Spleen (tissue), 7 donors: ENCODE measurements around the gene ZNF207.

Experiments
- CTCF ChIP-seq, 11 experiments: fragments of 200-600 bp in 7 of 11; fragments of 450-650 bp in 4 of 11; sonication (generic) in 4 of 11; IDR thresholded peaks in 8 of 11; conservative IDR thresholded peaks in 3 of 11; 1 replicate in 7 of 11; 2 replicates in 4 of 11; pipeline versions ENCODE4 v1.4.0 to v1.8.0; 2016 to 2021; ENCODE audit warnings: antibody characterized with exemption in 11 of 11, inconsistent platforms in 4 of 11, mild to moderate bottlenecking in 1 of 11
- POLR2A ChIP-seq, 3 donors: fragments of 450-650 bp; IDR thresholded peaks; one replicate each; pipeline ENCODE4 v1.5.1; 2017; ENCODE audit warnings: antibody characterized with exemption in 3 of 3, mild to moderate bottlenecking in 1 of 3
- POLR2AphosphoS5 ChIP-seq, 3 donors: sonication (generic); formaldehyde crosslinking; IDR thresholded peaks; one replicate each; pipeline ENCODE4 v1.5.1; 2017; ENCODE audit warnings: antibody characterized with exemption in 3 of 3
- donor health status: DM: no; HTN: no; CAD: no; lungs with moderate emphysema.
- donor health status: DM: no; HTN: no; CAD: no.
- donor health status: DM: no; HTN: no; CAD: no.

- TF ChIP-seq CTCF (IDR thresholded peaks at IDR 0.05 in 8 of 11, conservative IDR thresholded peaks at IDR 0.05 in 3 of 11) (no peak), POLR2A (IDR thresholded peaks at IDR 0.05) (no peak), POLR2AphosphoS5 (IDR thresholded peaks at IDR 0.05) (no peak)
These were observed 76.9 kb downstream of the ZNF207 start for GRCh38 chr17:32426894-32427293.
